GM21390 (cell line): Measurements from ENCODE around the gene IVNS1ABP.
"Not testable (repeated sequence)": the region's sequence is repeated elsewhere in the genome, so short reads cannot be mapped to it uniquely, and the experiment has no call there.

Source experiments
- ATAC-seq: cut with Tn5 transposase; IDR thresholded peaks from one replicate; pipeline ENCODE4 v1.9.1; 2021; ENCODE audit not compliant: unreplicated experiment

The IVNS1ABP gene

DNA sequence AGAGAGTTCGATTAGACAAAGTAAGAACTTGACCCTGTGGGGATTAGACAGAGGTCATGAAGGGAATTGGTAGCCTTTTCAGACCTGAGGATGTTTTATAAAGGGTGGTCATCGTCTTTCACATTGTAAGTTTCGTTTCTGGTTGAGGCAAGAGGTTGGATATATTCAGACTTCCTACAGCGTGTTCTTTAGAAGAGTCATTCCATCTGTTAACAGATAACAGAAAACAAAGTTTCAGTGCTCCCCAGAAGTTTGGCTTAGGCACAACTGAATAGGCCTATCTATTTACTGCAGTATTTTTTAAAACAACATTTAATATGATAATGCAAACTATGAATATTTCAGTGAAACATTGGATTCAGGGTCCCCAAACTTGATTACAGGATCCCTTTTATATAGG lies 17.1 kb upstream of the IVNS1ABP start:
- ATAC-seq = no peak

DNA sequence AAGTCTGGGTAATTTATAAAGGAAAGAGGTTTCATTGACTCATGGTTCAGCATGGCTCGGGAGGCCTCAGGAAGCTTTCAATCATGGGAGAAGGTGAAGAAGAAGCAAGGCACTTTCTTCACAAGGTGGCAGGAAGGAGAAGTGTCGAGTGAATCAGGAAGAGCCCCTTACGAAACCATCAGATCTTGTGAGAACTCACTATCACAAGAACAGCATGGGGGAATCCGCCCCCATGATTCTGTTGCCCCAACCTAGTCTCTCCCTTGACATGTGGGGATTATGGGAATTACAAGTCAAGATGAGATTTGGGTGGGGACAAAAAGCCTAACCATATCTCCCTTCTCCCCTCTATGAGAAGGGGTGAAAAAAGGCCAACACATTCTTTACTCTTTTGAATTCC lies 11.2 kb upstream of the IVNS1ABP start:
- ATAC-seq = no peak

- no peak for ATAC-seq
Measured at GRCh38 chr1:185325413-185325812, 8.4 kb upstream of the IVNS1ABP start.

- no peak for ATAC-seq
Measured at GRCh38 chr1:185324118-185324517, 7.1 kb upstream of the IVNS1ABP start.

GRCh38 chr1:185322636-185323035 lies 5.6 kb upstream of the IVNS1ABP start:
- no peak for ATAC-seq

DNA sequence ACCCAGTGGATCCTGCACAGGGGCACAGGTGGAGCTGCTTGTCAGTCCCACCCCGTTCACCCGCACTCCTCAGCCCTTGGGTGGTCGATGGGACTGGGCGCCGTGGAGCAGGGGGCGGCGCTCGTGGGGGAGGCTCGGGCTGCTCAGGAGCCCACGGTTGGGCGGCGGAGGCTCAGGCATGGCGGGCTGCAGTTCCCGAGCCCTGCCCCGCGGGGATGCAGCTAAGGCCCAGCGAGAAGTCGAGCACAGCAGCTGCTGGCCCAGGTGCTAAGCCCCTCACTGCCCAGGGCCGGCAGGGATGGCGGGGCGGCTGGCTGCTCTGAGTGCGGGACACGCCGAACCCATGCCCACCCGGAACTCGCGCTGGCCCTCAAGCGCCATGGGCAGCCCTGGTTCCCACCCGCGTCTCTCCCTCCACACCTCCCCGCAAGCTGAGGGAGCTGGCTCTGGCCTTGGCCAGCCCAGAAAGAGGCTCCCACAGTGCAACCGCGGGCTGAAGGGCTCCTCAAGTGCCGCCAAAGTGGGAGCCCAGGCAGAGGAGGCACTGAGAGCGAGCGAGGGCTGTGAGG lies 4.7 kb upstream of the IVNS1ABP start:
- not testable (repeated sequence) for ATAC-seq

- ATAC-seq = not testable (repeated sequence)
Measured at GRCh38 chr1:185321104-185321503, 4.1 kb upstream of the IVNS1ABP start.

- ATAC-seq = no peak
Measured at GRCh38 chr1:185319139-185319475, 2.1 kb upstream of the IVNS1ABP start.

GRCh38 chr1:185318431-185319138 lies 1.5 kb upstream of the IVNS1ABP start:
- ATAC-seq = no peak

DNA sequence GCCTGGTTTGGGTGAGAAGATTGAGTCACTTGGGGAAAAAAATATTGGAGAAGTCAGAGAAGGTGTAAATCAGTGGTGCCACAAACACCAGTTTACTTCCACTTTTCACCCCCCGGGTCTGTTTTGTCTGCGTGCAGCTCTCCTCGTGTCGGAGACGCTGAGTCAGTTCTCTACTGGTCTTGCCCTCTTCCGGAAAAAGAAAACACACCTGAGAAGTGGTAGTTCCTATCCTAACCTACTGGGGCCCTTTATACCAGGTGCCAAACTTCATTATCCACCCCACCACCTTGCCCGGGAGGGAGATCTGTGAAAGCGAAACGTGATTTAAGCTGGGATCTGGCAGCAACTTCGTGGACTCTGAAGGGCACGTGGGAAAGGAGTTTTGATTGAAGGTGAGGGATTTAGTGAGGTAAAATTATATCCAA lies 855 bp upstream of the IVNS1ABP start:
- peak; percentile 46 for ATAC-seq

GRCh38 chr1:185316163-185317033 lies 645 bp downstream of the IVNS1ABP start:
- peak; percentile 50 for ATAC-seq

- ATAC-seq = no peak
Measured at GRCh38 chr1:185315445-185316071, 1.5 kb downstream of the IVNS1ABP start.

- no peak for ATAC-seq
Measured at GRCh38 chr1:185314411-185314810, 2.6 kb downstream of the IVNS1ABP start.

DNA sequence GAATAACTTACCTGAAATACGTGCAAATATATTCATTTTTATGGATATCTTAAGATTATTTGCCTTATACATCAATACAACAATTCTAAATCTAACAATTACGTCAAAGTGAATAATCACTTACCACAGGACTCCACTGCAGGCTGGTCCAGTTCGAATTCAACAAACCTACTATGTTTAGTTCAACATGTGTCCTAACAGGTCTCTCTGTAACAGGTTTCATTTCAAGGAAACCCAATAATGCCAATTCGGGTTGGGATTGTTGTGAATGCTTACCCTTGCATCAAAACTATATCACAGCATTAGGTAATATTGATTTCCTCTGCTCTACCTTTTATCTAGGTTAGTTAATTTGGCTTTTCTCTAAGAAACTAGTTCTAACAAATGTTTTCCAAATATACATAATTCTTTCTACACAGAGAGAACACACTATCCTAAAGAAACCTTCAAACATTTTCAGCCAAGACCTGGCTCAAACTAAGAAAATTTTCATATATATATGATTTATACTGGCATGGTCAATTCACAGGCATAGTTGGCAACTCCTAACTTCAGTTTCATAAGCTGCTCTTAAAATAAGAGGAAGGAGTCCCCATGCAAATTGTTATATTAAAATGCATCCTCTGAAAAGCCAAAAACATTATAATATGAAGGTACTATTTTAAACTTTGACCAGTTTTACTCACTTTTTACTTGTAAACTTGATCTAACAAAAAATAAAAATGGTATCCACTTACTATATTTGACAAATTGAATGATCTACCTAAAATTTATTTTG lies 4.5 kb downstream of the IVNS1ABP start:
- ATAC-seq = no peak

- ATAC-seq = no peak
Measured at GRCh38 chr1:185311589-185312225, 5.3 kb downstream of the IVNS1ABP start.

GRCh38 chr1:185309566-185309965 lies 7.5 kb downstream of the IVNS1ABP start:
- ATAC-seq = no peak

- no peak for ATAC-seq
Measured at GRCh38 chr1:185308126-185308525, 8.9 kb downstream of the IVNS1ABP start.

DNA sequence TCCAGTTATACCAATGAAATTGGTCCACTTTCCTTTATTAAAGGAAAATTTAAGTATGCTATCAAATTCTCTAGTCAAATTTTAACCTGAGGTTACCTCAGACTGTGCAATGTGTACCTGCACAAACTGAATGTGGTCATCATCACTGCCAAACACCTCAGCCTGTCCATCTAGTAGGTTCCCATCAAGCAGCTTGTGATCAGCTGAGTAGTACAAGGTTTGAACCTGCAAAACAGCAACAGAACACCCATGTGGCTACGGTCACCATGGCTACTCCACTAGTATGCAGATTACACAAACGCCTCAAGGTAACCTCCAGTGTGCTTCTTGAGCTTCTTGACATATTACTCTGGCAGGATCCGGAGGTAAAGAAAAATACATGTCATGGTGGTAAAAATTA lies 11.6 kb downstream of the IVNS1ABP start:
- no peak for ATAC-seq

DNA sequence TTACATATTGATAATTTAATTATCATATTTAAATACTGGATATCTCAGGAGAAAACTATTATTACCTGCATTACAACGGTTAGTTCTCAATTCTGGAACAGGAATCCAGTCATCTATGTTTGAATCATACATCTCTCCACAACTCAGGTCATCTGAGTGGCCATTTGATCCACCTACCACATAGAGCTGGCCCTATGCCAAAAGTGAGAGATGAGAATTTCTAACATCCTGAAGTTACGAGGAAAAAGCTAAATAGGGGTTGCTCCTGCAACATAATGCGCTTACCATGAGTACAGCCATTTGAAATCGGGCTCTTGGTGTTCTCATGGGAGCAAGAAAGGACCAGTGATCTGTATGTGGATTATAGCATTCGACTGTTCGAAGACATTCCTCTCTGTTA lies 16.9 kb downstream of the IVNS1ABP start:
- no peak for ATAC-seq

GRCh38 chr1:185297982-185298381 lies 19.1 kb downstream of the IVNS1ABP start:
- ATAC-seq = no peak
